Measurements from ENCODE around the gene GGTLC2. TPM values are rescaled to one million over a fixed set of nuclear protein-coding genes. Genes with fewer than 3 reads are reported as not detected.
"Not testable (repeated sequence)": the region's sequence is repeated elsewhere in the genome, so short reads cannot be mapped to it uniquely, and the experiment has no call there.

The GGTLC2 gene
- total RNA-seq: not detected

GRCh38 chr22:22644314-22644713 is at the start of gene GGTLC2:
TSS of gene GGTLC2 (plus strand) at chr22:22644614. CDS start at chr22:22646346, 1,732 bp downstream.
- not testable (repeated sequence) for H3K27ac Mint-ChIP-seq; H3K36me3 Mint-ChIP-seq; ATAC-seq; DNase-seq (ENCODE audit: low spot score in 2 of 2); H3K9me3 Mint-ChIP-seq

GRCh38 chr22:22595001-22595835 is 49.2 kb upstream of the GGTLC2 start:
- no peaks in the 10 kb centered on the region for H3K36me3 Mint-ChIP-seq
- DNase-seq (ENCODE audit: low spot score in 2 of 2) (no peak), ATAC-seq (no peak)
- no peaks in the 10 kb centered on the region for H3K9me3 Mint-ChIP-seq
- H3K27ac Mint-ChIP-seq: peak overlapping the region in 1 of 2 donors; percentile 58

DNA sequence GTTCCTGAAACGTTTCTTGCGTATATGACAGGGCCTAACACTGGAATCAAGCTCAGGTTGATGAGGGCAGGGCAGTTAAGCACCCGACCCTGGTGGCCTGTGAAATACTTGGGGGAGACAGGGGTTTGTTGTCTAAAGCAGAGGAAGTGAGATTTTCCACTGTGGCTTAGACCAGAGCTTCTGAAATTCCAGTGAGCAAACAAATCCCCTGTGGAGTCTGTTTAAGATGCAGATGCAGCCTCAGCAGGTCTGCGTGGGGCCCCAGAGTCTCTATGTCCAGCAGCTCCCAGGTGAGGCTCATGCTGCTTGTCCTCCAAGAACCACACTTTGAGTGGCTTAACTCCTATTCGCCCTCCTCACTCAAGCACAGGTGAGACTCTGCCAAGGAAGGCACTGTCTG is 46.3 kb upstream of the GGTLC2 start:
- ATAC-seq (no peak), DNase-seq (ENCODE audit: low spot score in 2 of 2) (no peak)
- no peak overlapping the region for H3K27ac Mint-ChIP-seq
- no peaks in the 10 kb centered on the region for H3K36me3 Mint-ChIP-seq
- H3K9me3 Mint-ChIP-seq: no peaks in the 10 kb centered on the region

- Mint-ChIP-seq H3K9me3 (no peaks in the 10 kb centered on the region), H3K27ac (no peak overlapping the region), H3K36me3 (no peaks in the 10 kb centered on the region)
- no peak for ATAC-seq
- no peak for DNase-seq (ENCODE audit: low spot score in 2 of 2)
Observed at GRCh38 chr22:22599248-22599647, 45.2 kb upstream of the GGTLC2 start.

- DNase-seq (ENCODE audit: low spot score in 2 of 2): no peak
- no peak for ATAC-seq
- Mint-ChIP-seq H3K9me3 (no peaks in the 10 kb centered on the region), H3K27ac (no peak overlapping the region), H3K36me3 (no peaks in the 10 kb centered on the region)
Observed at GRCh38 chr22:22600531-22601261, 43.7 kb upstream of the GGTLC2 start.

DNA sequence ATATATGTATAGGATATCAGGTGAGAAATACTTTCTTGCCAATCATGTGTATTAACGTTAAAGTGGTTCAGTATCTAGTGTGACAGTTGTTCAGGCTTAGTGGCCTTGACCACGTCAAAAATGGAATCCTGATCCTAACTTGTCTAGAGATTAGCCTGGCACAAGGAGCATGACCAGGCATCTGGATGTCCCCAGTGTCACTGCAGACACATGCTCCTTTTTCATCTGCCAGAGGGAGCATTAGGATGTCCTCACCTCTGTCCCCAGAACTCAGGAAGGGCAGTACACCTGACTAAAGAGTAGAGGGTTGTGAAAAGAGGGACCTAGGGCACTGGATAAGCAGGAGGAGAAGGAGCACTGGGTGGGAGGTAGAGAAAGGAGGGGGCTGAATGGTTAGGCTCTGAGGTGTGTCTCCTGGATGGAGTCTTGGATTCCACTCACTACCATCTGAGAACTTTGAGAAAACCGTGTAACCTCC is 40.9 kb upstream of the GGTLC2 start:
- DNase-seq (ENCODE audit: low spot score in 2 of 2) (no peak), ATAC-seq (no peak)
- no peaks in the 10 kb centered on the region for H3K36me3 Mint-ChIP-seq
- H3K9me3 Mint-ChIP-seq: no peaks in the 10 kb centered on the region
- no peak overlapping the region for H3K27ac Mint-ChIP-seq

- no peak for ATAC-seq
- no peak for DNase-seq (ENCODE audit: low spot score in 2 of 2)
- peak overlapping the region in 1 of 2 donors; percentile 22 for H3K27ac Mint-ChIP-seq
- no peaks in the 10 kb centered on the region for H3K36me3 Mint-ChIP-seq
- no peaks in the 10 kb centered on the region for H3K9me3 Mint-ChIP-seq
Observed at GRCh38 chr22:22604326-22605073, 39.9 kb upstream of the GGTLC2 start.

DNA sequence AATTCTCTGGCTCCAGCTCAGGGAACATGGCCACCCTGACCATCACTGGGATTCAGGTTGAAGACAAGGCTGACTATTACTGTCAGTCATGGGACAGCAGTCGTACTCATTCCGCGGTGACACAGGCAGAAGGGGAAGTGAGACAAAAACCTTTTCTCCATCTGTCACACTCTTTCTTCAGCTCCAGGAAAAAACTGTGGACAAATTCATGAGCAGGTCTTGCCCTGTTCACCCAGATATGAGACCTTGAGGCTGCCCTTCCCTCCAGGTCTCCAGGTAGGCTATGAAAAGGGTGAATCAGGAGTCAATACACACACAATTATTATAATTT is 39.4 kb upstream of the GGTLC2 start:
- H3K9me3 Mint-ChIP-seq: no peaks in the 10 kb centered on the region
- H3K36me3 Mint-ChIP-seq: no peaks in the 10 kb centered on the region
- no peak overlapping the region for H3K27ac Mint-ChIP-seq
- DNase-seq (ENCODE audit: low spot score in 2 of 2) (no peak), ATAC-seq (no peak)

DNA sequence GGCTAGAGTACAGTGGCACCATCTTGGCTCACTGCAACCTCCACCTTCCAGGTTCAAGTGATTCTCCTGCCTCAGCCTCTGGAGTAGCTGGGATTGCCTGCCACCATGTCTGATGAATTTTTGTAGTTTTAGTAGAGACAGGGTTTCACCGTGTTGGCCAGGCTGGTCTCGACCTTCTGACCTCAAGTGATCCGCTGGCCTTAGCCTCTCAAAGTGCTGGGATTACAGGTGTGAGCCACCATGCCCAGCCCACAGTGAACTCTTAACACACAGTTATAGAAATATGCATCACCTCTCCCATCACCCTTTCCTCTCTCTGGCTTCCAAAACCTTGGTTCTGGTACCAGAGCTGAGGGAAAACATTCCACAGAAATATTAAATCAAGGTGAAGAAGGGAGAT is 36.4 kb upstream of the GGTLC2 start:
- DNase-seq (ENCODE audit: low spot score in 2 of 2); H3K36me3 Mint-ChIP-seq; H3K9me3 Mint-ChIP-seq; ATAC-seq; H3K27ac Mint-ChIP-seq: not testable (repeated sequence)

DNA sequence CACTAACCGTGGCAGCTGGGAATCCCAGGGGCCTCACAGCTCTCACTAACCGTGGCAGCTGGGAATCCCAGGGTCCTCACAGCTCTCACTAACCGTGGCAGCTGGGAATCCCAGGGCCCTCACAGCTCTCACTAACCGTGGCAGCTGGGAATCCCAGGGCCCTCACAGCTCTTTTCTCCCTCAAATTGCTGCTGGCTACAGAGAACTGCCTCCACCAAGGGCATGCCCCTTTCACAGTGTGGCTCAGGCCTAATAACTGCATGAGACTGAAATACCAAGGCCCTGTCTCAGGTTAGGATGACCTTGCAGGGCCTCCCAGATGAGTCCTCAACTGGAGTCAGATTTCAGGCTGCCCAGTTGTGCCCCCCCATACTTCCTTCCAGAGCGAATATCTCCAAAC is 35.1 kb upstream of the GGTLC2 start:
- ATAC-seq: no peak
- DNase-seq (ENCODE audit: low spot score in 2 of 2): no peak
- H3K36me3 Mint-ChIP-seq: no peaks in the 10 kb centered on the region
- no peak overlapping the region for H3K27ac Mint-ChIP-seq
- no peaks in the 10 kb centered on the region for H3K9me3 Mint-ChIP-seq

DNA sequence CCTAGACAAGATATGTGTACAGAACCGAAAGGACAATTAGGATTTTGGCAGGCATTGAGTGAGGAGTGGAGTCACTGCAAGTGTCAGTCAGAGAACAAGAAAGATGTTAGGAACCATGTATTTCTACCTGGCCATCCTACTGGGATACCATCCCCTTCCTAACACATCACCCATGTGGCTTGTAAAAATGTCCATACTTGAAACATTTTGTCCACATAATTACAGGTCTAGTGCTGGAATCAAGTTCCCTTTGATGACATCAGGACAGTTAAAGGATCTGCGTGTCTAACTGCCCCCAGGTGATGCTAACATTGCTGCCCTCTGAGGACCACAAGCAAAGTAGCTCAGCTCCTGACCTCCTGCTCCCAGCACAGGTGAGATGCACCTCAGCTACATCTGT is 31.9 kb upstream of the GGTLC2 start:
- no peaks in the 10 kb centered on the region for H3K36me3 Mint-ChIP-seq
- no peaks in the 10 kb centered on the region for H3K9me3 Mint-ChIP-seq
- no peak overlapping the region for H3K27ac Mint-ChIP-seq
- no peak for DNase-seq (ENCODE audit: low spot score in 2 of 2)
- no peak for ATAC-seq

DNA sequence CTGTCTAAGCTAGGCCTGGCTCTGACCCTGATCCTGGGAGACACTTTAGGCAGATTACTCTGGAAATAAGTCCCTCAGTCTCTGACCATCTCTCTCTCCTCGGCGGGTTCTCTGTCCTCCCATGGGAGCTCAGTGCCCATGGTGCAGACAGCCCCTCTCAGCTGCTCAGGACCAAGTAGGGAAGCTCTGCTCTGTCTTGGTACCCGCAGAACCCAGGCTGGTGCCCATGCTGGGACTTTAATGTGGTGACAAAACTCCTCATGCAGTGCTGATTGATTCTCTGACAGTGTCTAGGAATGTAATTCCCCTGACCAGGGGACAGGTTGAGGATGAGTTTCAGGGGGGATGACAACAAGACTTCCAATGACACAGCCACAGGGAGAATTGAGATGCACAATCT is 30.3 kb upstream of the GGTLC2 start:
- no peak for ATAC-seq
- H3K27ac Mint-ChIP-seq: no peak overlapping the region
- H3K36me3 Mint-ChIP-seq: no peaks in the 10 kb centered on the region
- DNase-seq (ENCODE audit: low spot score in 2 of 2): no peak
- H3K9me3 Mint-ChIP-seq: no peaks in the 10 kb centered on the region

DNA sequence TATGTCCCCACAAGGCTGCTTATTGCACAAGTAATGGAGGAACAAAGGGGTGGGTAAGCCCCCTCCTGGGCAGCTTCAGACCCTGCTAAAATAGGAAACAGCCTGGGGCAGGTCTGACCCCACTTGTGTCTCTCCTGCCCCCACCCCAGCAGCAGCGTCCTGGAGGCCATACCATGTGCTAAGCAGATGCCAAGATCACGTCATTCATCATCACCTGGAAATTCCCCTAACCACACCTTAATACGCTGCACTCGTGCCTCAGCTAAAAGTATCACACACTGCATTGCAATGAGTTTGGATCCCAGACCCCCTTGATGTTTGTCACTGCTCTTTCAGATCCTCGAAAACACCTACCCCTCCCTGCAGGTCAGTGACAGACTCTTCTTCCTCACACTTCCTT is 27.8 kb upstream of the GGTLC2 start:
- ATAC-seq (peak; percentile 66 to 73), DNase-seq (ENCODE audit: low spot score in 2 of 2) (no peak)
- no peaks in the 10 kb centered on the region for H3K9me3 Mint-ChIP-seq
- no peaks in the 10 kb centered on the region for H3K36me3 Mint-ChIP-seq
- peak overlapping the region in 1 of 2 donors; percentile 13 for H3K27ac Mint-ChIP-seq

- Mint-ChIP-seq H3K36me3 (no peaks in the 10 kb centered on the region), H3K9me3 (no peaks in the 10 kb centered on the region), H3K27ac (no peak overlapping the region)
- ATAC-seq (no peak), DNase-seq (ENCODE audit: low spot score in 2 of 2) (no peak)
Observed at GRCh38 chr22:22618448-22618847, 26.0 kb upstream of the GGTLC2 start.

DNA sequence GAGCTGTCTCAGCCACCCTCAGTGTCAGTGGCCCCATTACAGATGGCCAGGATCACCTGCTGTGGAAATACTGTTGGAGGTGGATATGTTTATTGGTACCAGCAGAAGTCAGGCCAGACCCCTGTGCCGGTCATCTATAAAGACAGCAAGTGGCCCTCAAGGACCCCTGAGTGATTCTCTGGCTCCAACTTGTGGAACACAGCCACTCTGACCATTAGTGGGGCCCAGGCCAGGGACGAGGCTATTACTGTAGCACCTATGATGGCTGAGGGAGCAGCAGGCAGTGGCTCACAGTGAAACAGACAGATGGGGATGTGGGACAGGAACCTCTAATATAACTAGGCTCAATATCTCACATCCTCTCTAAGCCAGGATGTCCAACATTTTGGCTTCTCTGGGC is 25.5 kb upstream of the GGTLC2 start:
- no peak overlapping the region for H3K27ac Mint-ChIP-seq
- DNase-seq (ENCODE audit: low spot score in 2 of 2): no peak
- H3K36me3 Mint-ChIP-seq: no peaks in the 10 kb centered on the region

DNA sequence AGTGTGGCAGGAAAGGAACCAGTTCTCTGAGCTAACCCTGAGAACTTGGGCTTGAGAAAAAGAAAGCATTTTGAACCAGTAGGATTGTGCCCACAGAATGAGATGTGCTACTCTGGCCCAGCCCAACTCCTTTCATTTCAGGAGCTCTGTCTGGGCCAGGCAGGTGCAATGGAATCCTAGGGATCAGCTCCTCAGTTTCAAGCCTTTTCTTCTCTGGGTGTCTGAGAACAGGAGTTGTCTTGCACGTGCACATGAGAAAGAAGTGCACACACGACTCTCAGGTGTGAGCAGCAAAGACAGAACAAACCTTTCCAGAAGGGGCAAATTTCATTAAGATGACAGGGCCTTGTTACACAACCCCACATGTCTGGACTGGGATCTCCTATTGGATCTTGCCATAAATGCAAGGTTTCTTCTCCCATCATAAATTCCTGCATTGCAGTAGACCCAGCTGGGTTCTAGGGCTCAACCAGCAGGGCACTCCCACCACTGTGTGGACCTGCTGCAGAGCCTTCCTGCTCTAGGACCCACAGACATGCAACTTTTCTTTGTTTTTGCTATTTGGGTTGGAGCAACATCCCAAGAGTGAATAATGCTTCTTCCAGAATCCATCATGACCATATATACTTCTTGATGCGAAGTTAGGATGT is 24.5 kb upstream of the GGTLC2 start:
- Mint-ChIP-seq H3K9me3 (peaks cover 0 to 4% of the 10 kb centered on the region in 2 donors), H3K27ac (no peak overlapping the region), H3K36me3 (no peaks in the 10 kb centered on the region)
- no peak for DNase-seq (ENCODE audit: low spot score in 2 of 2)
- no peak for ATAC-seq

More for the DNA sequence above, 25.5 kb upstream of the GGTLC2 start:
- no peak for ATAC-seq
- no peaks in the 10 kb centered on the region for H3K9me3 Mint-ChIP-seq
